Activated CD8-positive, alpha-beta memory T cell treated with anti-CD3 and anti-CD28 coated beads for 1 hour (primary cell): Measurements from ENCODE around the gene LTC4S.
"Not testable (repeated sequence)": the region's sequence is repeated elsewhere in the genome, so short reads cannot be mapped to it uniquely, and the experiment has no call there.

Experiments
- DNase-seq, 2 donors: peaks; one replicate each; pipeline ENCODE4 v3.0.0-alpha.2; 2020; ENCODE audit warnings: low read depth in 1 of 2; ENCODE audit errors: extremely low read depth in 1 of 2

LTC4S gene, protein sequence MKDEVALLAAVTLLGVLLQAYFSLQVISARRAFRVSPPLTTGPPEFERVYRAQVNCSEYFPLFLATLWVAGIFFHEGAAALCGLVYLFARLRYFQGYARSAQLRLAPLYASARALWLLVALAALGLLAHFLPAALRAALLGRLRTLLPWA

DNA sequence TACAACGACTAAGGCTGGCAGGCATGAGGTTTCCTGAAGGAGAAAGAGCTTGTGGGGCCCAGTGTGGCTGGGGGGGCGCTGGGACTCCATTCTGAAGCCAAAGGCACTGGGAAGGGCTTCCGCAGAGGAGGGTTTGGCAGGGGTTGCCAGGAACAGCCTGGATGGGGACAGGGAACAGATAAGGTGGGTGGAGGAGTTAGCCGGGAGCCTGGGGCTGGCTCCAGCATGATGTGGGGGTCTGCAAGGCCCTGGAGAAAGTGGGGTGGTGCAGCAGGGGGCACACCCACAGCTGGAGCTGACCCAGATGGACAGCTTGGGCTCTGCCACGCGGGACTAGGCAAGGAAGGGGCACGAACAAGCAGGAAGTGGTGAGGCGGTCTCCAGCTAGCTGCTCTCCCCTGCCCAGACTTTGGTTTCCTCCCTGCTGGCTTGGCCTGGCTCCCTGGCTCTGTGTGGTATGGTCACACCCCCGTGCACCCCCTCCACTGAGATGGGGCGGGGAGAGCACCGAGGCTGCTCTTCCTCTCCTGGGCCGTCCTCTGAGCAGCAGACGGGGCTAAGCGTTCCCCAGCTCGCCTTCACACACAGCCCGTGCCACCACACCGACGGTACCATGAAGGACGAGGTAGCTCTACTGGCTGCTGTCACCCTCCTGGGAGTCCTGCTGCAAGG, at the start of gene LTC4S:
Gene LTC4S, plus strand, starts transcription at position 519 of the 672 bp plus-strand sequence. Its CDS starts 95 bp downstream, at position 614.
- peak in 1 of 2 donors; percentile 41 for DNase-seq

DNA sequence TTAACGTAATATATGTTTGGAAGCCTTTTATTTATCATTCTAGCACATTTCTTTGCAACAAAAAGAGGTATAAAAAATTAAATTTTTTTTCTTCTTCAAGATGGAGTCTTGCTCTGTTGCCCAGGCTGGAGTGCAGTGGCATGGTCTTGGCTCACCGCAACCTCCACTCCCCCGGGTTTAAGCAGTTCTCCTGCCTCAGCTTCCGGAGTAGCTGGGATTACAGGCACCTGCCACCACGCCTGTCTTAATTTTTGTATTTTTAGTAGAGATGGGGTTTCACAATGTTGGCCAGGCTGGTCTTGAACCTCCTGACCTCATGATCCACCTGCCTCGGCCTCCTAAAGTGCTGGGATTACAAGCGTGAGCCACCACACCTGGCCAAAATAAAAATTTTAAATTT, 49.7 kb upstream of the LTC4S start:
- DNase-seq, result not testable (repeated sequence)

DNA sequence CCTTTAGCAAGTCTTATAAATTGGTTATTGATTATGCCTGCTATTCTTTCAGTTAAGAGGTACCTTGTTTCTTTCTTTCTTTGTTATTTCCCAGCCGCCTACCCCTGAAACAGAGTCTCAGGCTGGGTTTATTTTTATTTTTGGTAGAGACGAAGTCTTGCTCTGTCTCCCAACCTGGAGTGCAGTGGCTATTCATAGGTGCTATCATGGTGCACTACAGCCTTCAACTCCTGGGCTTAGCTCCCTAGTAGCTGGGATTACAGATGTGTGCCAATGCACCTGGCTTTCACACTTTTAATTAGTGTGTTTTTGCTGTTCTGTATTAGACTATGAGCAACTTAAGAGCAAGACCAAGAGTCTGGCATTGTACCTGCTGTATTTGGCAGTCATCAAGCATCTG, 46.9 kb upstream of the LTC4S start:
- DNase-seq, result no peak

DNA sequence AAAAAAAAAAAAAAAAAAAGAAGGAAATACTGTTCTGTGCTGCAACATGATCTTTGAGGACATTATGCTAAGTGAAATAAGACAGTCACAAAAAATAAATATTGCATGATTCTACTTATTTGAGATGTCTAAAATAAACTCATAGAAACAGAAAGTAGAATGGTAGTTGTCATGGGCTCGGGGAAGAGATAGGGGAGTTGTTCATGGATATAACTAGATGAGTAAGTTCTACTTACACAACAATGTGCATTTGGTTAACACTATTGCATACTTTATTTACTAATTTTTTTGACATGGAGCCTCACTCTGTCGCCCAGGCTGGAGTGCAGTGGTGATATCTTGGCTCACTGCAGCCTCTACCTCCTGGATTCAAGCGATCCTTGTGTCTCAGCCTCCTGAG, 46.0 kb upstream of the LTC4S start:
- no peak for DNase-seq

DNA sequence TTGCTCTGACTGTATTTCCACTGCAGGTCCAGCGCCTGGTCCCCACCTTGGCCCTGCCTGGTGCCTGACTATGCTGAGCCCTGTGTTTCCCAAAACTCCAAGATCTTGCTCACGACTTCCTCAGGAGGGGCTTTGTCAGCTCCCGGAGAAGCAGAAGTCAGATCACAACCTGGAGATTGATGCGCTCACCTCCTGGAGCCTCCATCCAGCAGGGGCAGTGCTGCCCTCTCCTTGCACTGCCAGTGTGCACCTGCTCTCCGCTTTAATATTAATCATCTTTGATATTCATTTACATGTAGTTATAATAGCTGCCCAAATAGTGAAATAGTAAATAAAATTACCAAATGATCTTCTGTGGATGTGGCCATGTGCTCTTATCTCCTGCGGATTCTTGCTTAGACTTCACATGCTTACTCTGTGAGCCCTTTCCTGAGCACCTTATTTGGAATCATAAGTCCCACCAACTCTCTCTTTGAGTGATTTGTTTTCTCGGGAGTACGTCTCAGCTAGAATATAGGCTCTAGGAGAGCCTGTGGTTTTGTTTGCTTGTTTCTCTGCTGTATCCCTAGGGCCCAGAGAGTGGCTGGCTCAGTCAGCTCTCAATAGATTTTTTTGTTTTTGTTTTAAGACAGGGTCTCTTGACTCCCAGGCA, 43.8 kb upstream of the LTC4S start:
- DNase-seq, result no peak

DNA sequence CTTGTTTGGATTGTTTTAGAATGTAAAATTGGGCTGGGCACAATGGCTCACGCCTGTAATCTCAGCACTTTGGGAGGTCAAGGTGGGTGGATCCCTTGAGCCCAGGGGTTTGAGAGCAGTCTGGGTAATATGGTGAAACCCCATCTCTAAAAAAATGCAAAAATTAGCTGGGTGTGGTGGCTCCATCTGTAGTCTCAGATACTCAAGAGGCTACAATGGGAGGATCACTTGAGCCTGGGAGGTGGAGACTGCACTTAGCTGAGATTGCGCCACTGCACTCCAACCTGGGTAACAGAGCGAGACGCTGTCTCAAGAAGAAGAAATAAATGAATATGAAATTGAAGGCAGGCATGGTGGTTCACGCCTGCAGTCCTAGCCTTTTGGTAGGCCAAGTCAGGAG, 39.8 kb upstream of the LTC4S start:
- DNase-seq, result no peak

DNA sequence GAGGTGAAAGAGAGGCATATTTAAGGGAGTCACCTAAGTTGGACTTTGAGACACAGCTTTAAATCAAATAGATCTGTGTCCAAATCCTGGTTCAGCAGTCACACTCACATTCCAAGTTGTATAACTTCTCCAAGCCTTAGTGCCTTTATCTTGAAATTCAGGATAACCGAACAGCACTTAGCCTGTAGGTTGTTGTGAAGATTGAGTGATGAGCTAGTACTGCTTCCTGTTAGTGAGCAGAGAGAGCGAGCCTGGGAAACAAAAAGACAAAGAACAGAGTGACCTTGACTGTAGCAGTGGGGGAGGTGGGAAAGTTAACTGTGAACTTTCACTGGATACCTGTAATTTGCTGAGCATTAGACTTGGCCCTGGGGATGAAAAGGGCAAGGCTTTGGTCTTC, 38.8 kb upstream of the LTC4S start:
- no peak for DNase-seq

DNA sequence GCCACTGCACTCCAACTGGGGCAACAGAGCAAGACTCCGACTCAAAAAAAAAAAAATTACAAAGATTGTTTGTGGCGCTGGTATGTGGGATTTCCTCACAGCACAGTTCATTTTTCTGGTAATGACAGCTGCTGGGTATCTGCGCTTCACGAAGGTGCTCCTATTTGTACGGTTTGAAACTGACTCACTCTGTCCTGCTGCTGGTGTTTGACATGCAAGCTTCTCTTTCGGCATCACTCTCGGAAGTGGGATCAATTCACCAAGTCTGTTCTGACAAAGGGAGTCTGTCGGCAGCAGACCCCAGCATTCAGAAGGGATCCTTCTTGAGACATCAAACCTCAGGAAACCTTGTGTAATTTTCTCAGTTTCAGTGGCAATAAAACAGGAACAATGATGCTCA, 34.8 kb upstream of the LTC4S start:
- no peak for DNase-seq

DNA sequence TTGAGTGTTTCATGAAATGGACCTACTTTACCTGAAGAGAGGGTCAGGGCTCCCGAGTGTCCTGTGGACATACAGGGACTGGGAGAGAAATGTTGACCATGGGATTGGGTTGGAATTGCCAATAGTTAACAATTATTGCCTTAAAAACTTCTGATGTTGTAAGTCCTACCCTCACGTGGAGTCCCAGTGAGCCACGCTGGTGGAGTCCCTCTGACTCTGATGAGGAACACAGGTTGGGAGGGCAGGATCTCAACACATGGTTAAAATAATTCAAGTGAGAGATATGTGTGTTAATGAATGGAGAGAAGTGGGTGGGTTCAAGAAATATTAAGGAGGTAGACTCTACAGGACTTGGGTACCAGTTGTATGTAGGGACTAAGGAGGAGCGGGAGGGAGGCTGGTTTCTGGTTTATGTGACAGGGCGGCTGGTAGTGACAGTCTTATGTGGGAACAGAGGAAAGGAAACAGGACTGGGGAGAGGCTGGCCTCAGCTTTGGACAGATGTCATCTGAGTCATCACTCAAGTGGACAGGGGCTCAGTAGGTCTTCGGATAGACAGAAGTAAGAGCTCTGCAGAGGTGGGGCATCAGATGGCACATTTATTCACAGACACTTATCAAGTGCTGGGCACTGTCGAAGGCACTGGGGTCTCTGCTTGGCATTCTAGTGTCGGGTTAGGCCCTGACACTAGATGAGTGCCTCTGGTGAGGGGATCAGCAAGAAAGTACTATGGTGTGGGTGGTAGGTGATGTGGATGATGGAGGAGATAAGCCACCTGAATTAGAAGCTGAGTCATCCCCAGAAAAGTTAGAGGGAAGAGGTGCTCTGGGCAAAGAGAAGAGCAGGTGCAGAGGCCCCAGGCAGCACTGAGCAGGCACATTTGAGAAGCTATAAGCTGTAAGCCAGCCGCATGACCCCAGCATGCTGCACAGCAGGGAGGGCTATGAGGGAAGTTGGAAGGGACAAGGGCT, 33.9 kb upstream of the LTC4S start:
- no peak for DNase-seq

DNA sequence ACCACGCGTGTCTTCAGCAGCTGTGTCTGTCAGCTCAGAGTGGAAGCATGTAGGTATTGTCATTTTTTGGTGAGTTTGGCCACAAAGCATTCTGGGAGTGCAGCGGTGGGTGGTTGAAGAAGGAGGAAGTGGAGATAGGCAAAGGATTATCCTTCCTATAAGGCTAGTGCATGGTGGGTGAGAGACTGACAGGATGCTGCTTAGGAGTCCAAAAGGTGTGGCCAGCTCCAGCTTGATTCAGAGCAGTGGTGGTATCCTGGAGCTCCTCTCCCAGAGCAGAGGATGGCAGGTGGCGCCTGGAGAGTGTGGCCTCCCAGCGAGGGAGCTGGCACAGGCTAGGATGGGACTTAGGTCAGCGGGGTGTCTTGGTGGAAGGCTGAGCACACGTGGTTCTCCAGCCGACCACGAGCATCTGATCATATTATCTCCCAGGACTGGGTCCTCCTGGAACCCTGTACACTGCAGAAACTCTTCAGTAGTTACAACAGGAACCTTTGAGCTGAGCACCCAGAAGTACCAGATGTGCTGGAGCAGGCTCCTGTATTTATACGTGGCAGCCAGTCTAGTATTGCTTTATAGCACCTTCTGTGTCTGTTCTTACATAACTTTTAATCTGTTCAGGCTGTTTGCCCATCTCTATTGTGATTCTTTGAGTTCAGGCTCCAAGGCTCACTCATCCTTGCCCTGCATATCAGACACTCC, 31.6 kb upstream of the LTC4S start:
- DNase-seq, result no peak

DNA sequence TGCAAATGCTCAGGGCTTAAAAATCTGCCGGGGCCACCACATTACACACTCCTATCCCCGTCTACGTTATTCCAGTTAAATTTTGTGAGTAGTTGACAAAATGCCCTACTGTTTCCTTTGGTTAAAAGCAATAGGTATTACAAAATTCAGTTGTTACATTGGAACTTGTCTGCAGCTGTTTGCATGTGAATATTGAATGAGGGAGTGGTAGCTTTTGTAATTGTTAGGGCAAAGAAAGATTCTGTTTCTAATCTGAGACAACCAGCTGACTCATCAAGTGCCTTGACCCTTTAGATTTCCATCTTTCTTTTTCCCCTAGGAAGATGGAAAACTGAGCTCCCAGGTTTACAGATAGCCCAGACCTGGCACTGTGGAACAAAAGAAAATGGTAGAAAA, 31.0 kb upstream of the LTC4S start:
- DNase-seq, result no peak

DNA sequence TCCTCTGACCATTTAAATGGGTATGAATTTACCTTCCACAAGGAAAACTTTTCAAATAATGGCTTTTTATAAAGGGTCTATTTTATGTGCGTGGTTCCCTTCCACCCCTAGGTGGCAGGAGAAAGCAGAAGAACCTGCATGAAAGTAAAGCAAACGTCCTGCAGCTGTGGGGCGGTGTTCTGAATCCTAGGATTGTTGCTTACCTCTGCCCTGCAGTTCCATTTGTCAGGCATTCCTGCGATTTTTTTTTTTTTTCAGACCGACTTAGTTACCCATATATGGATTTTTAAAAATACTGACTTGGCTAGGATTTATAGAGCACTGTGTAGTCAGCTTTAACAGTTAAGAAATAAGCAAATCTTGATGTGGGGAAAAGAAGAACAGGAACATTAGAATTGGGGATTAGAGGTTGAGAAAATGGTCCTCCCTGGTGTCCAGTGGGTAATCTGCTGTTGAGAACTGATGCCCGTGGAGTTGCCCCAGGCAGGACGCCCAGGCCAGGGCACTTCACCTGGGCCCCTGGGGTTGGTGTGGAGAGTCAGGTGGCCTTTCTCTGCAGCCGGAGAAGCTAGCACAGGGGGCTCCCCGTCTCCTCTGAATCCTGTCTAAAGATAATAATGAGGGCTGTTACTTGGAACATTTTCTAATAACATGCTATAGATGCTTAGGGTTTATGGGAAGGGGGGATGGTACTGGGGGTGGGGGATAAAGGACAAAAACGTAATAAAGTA, 30.4 kb upstream of the LTC4S start:
- peak in 1 of 2 donors; percentile 24 for DNase-seq

DNA sequence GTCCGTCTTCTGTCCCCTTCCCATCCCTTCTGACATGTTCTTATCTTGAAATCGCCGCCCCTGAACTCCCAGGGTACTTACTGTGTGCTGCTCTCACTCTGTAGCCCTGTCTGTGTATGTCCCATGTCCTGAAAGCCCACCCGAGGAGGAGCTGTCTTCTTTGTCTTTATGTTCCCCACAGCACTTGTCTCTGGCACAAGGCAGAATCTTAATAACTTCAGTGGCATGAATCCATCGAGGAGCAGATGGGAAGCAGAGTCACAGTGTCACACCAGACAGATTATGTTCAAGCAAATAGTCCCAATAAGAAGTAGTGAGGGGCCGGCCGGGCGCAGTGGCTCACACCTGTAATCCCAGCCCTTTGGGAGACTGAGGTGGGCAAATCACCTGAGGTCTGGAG, 29.7 kb upstream of the LTC4S start:
- no peak for DNase-seq

DNA sequence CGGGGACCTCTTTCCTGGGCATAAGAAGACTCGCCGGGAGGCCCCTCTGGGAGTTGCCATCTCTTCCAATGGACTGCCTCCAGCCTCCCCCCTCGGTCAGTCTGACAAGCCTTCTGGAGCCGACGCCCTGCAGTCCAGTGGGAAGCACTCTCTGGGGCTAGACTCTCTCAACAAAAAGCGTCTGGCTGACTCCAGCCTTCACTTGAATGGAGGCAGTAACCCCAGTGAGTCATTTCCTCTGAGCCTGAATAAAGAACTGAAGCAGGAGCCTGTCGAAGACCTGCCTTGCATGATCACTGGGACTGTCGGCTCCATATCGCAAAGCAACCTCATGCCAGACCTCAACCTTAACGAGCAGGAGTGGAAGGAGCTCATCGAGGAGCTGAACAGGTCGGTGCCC, 28.4 kb upstream of the LTC4S start:
- DNase-seq, result no peak

DNA sequence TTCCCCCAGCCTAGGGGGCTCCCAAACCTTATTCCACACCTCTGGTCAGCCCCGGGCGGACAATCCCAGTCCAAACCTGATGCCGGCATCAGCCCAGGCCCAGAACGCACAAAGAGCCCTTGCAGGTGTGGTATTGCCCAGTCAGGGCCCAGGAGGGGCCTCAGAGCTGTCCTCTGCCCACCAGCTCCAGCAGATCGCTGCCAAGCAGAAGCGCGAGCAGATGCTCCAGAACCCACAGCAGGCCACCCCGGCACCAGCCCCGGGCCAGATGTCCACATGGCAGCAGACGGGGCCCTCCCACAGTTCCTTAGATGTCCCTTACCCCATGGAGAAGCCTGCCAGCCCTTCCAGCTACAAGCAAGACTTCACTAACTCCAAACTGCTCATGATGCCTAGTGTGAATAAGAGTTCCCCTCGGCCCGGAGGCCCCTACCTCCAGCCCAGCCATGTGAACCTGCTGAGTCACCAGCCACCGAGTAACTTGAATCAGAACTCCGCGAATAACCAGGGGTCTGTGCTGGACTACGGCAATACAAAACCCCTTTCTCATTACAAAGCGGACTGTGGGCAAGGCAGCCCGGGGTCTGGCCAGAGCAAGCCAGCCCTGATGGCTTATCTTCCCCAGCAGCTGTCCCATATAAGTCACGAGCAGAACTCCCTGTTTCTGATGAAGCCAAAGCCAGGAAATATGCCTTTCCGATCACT, 27.6 kb upstream of the LTC4S start:
- no peak for DNase-seq

DNA sequence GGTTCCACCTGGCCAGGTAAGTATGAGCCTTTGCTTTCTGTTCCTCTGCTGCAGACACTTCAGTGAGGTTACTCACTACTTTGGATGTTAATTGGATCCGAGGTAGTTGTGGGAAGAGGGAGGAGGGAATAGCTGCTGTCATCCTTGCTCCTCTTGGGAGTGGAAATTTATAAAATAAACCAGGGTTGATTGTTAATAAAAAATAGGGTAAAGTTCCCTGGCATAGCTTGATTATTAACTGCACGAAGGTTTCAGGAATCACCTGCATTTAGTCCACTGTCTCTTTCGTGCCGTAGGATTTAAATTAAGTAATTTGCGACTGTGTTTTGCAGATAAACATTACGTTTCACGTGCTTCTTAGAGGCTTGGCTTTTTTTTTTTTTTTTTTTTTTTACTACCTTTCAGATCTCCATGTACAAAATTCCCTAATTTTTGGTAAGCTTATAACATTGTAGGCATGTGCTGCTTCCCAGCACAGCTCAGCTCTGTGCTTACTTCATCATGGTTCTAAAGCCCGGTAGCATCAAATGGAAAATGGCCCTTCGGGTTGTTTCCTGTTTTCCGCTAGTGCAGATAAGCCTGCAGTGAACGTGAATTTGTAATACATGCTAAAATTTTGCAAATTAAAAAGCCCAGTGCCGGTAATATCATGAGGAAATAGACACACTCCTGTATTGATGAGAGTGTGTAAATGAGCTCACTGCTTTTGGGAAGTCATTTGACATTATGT, 26.9 kb upstream of the LTC4S start:
- no peak for DNase-seq

DNA sequence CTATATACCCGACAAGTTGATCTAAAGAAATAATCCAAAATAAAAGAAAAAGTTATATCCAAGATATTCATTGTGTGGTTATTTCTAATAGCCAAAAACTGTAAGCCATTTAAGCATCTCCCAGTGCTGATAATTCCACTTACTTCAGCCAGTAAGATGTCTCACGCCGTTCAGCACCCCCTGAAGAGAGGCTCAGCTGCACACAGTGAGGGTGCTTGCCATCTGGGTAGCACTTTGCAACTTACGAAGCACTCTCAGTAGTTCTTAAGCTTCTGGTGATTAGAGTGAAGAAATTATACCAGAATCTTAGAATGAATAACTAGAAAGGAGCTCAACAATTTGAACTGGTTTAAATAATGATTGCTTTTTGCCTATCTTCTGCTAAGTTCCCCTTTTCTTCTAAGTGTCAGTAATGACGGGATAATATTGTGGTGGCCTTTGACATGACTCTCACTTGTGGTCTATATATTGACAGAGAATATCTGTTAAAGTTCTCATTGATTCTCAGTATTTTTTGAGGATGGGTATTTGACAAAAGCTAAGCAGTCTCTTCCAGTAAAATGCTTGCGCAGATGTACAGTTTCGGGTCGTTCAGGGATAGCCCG, 26.2 kb upstream of the LTC4S start:
- DNase-seq, result no peak

DNA sequence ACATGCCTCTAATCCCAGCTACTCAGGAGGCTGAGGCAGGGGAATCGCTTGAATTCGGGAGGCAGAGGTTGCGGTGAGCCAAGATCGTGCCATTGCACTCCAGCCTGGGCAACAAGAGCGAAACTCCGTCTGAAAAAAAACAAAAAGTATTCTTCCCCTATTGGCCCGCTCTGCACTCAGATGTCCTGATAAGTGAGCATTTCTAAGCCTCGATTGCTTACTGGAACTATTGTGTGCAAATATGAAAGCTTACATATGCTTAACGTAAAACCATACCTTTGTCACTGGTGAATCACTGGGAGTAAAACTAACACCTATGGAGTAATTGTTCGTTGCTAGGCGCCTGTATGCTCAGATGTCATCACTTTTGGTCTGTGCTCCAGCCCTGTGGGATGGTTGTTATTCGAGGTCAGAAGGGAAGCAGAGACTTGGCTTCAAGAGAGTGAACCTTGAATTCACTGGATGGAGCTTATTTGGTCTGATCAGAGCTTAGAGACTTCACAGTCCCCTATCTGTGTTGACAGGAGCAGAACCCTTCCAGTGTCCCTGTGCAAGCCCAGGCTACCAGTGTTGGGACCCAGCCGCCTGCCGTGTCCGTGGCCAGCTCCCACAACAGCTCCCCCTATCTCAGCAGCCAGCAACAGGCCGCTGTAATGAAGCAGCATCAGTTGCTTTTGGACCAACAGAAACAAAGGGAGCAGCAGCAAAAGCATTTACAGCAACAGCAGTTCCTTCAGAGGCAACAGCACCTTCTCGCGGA, 25.3 kb upstream of the LTC4S start:
- DNase-seq, result no peak
